K562 (cell line): ENCODE results near the gene NCKAP1. TPM values are rescaled to one million over a fixed set of nuclear protein-coding genes. Genes with fewer than 3 reads are reported as not detected.
A peak's percentile ranks its signal among the peaks of the same experiment; 100 is the strongest.

ENCODE experiments used
- AFF1 ChIP-seq, 2 experiments: fragments of 450-650 bp; IDR thresholded peaks; 2 replicates each; pipeline ENCODE4 v1.6.1; 2018; ENCODE audit warnings: mild to moderate bottlenecking in 2 of 2, low read depth in 1 of 2; ENCODE audit not compliant: partially characterized antibody in 2 of 2
- ARID3A ChIP-seq: IDR thresholded peaks from 2 replicates; pipeline ENCODE4 v1.6.1; 2012; ENCODE audit warnings: low read depth, low read length, improper control_type of control experiment, borderline replicate concordance
- ASH1L ChIP-seq: fragments of 450-650 bp; IDR thresholded peaks from 2 replicates; pipeline ENCODE4 v1.6.1; 2018; ENCODE audit warnings: borderline replicate concordance, mild to moderate bottlenecking, low read depth; ENCODE audit not compliant: partially characterized antibody
- BRCA1 ChIP-seq, 2 experiments: fragments of 450-650 bp in 1 of 2; sonication (generic) in 1 of 2; formaldehyde crosslinking in 1 of 2; IDR thresholded peaks; 2 replicates each; pipeline versions ENCODE4 v1.5.0 to v1.6.1; 2017 to 2020; ENCODE audit warnings: mild to moderate bottlenecking in 1 of 2, missing genetic modification reagents in 1 of 2
- CBFA2T3 ChIP-seq: fragments of 450-650 bp; IDR thresholded peaks from 2 replicates; pipeline ENCODE4 v1.6.1; 2017
- DACH1 ChIP-seq: fragments of 450-650 bp; IDR thresholded peaks from 2 replicates; pipeline ENCODE4 v1.6.1; 2018; ENCODE audit not compliant: partially characterized antibody
- DDX20 ChIP-seq: fragments of 450-650 bp; IDR thresholded peaks from 2 replicates; pipeline ENCODE4 v1.6.1; 2016; ENCODE audit warnings: missing genetic modification characterization, low read depth, mild to moderate bottlenecking, missing compliant biosample characterization, moderate library complexity
- FOSL1 ChIP-seq: fragments of 200-800 bp; sonication (Bioruptor generic); conservative IDR thresholded peaks from 2 replicates; pipeline ENCODE4 v1.6.1; 2016; ENCODE audit warnings: missing genetic modification characterization, missing compliant biosample characterization
- FOXK2 ChIP-seq, 2 experiments: fragments of 450-650 bp; IDR thresholded peaks in 1 of 2; conservative IDR thresholded peaks in 1 of 2; 2 replicates each; pipeline ENCODE4 v1.6.1; 2016; ENCODE audit warnings: low read depth in 2 of 2, mild to moderate bottlenecking in 1 of 2
- L3MBTL2 ChIP-seq: fragments of 450-650 bp; IDR thresholded peaks from 2 replicates; pipeline ENCODE4 v1.6.1; 2016; ENCODE audit warnings: mild to moderate bottlenecking, moderate library complexity
- MAFG ChIP-seq: fragments of 450-650 bp; conservative IDR thresholded peaks from 2 replicates; pipeline ENCODE4 v1.6.1; 2016; ENCODE audit warnings: missing genetic modification characterization, missing compliant biosample characterization
- MYNN ChIP-seq, 2 experiments: sonication (generic); formaldehyde crosslinking in 1 of 2; IDR thresholded peaks; 2 replicates each; pipeline versions ENCODE4 v1.5.0 to v1.6.1; 2016 to 2020; ENCODE audit warnings: antibody characterized with exemption in 1 of 2, missing genetic modification reagents in 1 of 2
- NFIC ChIP-seq: fragments of 450-650 bp; IDR thresholded peaks from 2 replicates; pipeline ENCODE4 v1.6.1; 2017; ENCODE audit warnings: mild to moderate bottlenecking, inconsistent platforms
- SMAD4 ChIP-seq: fragments of 250-450 bp; sonication (Bioruptor Pico); conservative IDR thresholded peaks from 2 replicates; pipeline ENCODE4 v1.8.0; 2021; ENCODE audit warnings: inconsistent platforms, mild to moderate bottlenecking, moderate library complexity
- SMARCA4 ChIP-seq: fragments of 450-650 bp; IDR thresholded peaks from 2 replicates; pipeline ENCODE4 v1.6.1; 2016
- UBTF ChIP-seq, 2 experiments: IDR thresholded peaks; 2 replicates each; pipeline ENCODE4 v1.6.1; 2012; ENCODE audit warnings: improper control_type of control experiment in 2 of 2, low read depth in 2 of 2, low read length in 2 of 2, borderline replicate concordance in 1 of 2
- ZEB2 ChIP-seq: fragments of 450-650 bp; IDR thresholded peaks from 2 replicates; pipeline ENCODE4 v1.6.1; 2016
- polyA plus RNA-seq, 8 experiments: library from polyadenylated mRNA; depleted of rRNA in 4 of 8; stranded (reverse) in 5 of 8; unstranded in 3 of 8; fragments of >200 nt; fragmentation: Nextera tagmentation in 2 of 8; fragmentation: Illumina TruSeq in 1 of 8; extraction: Ambion mirVana in 2 of 8; extraction: Trizol in 1 of 8; gene quantifications; 2 replicates each; pipeline versions ENCODE4 v1.2.1 to v1.2.3, GENCODE V29; 2011 to 2014; ENCODE audit warnings: inconsistent platforms in 1 of 8, missing spikeins in 1 of 8
- total RNA-seq, 7 experiments: library from RNA; depleted of rRNA in 6 of 7; stranded (reverse); fragments of >200 nt in 6 of 7; fragmentation: Illumina TruSeq in 2 of 7; extraction: Trizol in 2 of 7; gene quantifications; 2 replicates each; pipeline versions ENCODE4 v1.2.1 to v1.2.3, GENCODE V29; 2011 to 2021; ENCODE audit warnings: low replicate concordance in 1 of 7

Gene NCKAP1
- total and polyA plus RNA-seq, 9 of the 15 experiments (the other 6 are each of a cell fraction or from before 2014, with no cell fraction given): 34.0 to 153 (median 88.7) TPM

- TF ChIP-seq UBTF (IDR thresholded peaks at IDR 0.05; ENCODE audit: borderline replicate concordance in 1 of 2, low read depth in 2 of 2, low read length in 2 of 2) (no peak), DDX20 (tag) (no peak), BRCA1 (IDR thresholded peaks at IDR 0.05) (no peak), BRCA1 (CRISPR knock-in tag; IDR thresholded peaks at IDR 0.05) (no peak), SMAD4 (CRISPR knock-in tag) (peak; percentile 53; the same call in 1 of the 2 replicates), FOSL1 (tag) (peak; percentile 97), SMARCA4 (peak; percentile 87), AFF1 (IDR thresholded peaks at IDR 0.05; ENCODE audit: low read depth in 1 of 2, partially characterized antibody in 2 of 2) (peak in 1 of 2 experiments; percentile 48), ARID3A (no peak), L3MBTL2 (peak; percentile 53; the same call in 1 of the 2 replicates), MYNN (IDR thresholded peaks at IDR 0.05) (no peak), MYNN (CRISPR knock-in tag; IDR thresholded peaks at IDR 0.05) (no peak), CBFA2T3 (peak; percentile 39; the same call in 1 of the 2 replicates), ASH1L (no peak), NFIC (peak; percentile 58; the same call in 1 of the 2 replicates), DACH1 (peak; percentile 59), MAFG (tag) (peak; percentile 78), ZEB2 (no peak), FOXK2 (conservative IDR thresholded peaks at IDR 0.05 in 1 of 2, IDR thresholded peaks at IDR 0.05 in 1 of 2; ENCODE audit: low read depth in 2 of 2) (peak; percentile 38 to 51; a peak in 3 of 4 replicates)
Measured at GRCh38 chr2:182949572-182950189, 88.6 kb downstream of the NCKAP1 start (continued).
